GM13976 (cell line): ENCODE results near the gene STRIP1.

Experiments
- DNase-seq: peaks from one replicate; pipeline ENCODE4 v3.0.0; 2012; ENCODE audit warnings: low spot score
- CTCF ChIP-seq: IDR thresholded peaks from 2 replicates; pipeline ENCODE4 v1.5.1; 2012; ENCODE audit warnings: borderline replicate concordance, mild to moderate bottlenecking; ENCODE audit not compliant: insufficient read depth; ENCODE audit errors: extremely low read depth, missing control alignments, control extremely low read depth
- in situ Hi-C: fragments of 300-500 bp; cut with MboI; formaldehyde crosslinking; loops from one replicate; pipeline ENCODE4 v1.12.0; 2022; ENCODE audit warnings: low sequenced_read_pairs, mixed read lengths, inconsistent platforms; ENCODE audit not compliant: unreplicated experiment

STRIP1 gene

GRCh38 chr1:110060034-110060661 is 25.7 kb downstream of the STRIP1 start:
- in situ Hi-C loops: no loop called here
- peak; percentile 84 for DNase-seq
- peak; percentile 88 for TF ChIP-seq CTCF

- in situ Hi-C loops: no loop called here
- no peak for DNase-seq
- no peak for TF ChIP-seq CTCF
These were observed 26.2 kb downstream of the STRIP1 start for GRCh38 chr1:110060662-110061060.

GRCh38 chr1:110061341-110061740 is 26.9 kb downstream of the STRIP1 start:
- no peak for DNase-seq
- in situ Hi-C loops: no loop called here
- TF ChIP-seq CTCF: no peak

- in situ Hi-C loops: no loop called here
- TF ChIP-seq CTCF: no peak
- DNase-seq: no peak
These were observed 28.2 kb downstream of the STRIP1 start for GRCh38 chr1:110062612-110063011.

- no peak for DNase-seq
- TF ChIP-seq CTCF: no peak
- in situ Hi-C loops: no loop called here
These were observed 29.4 kb downstream of the STRIP1 start for GRCh38 chr1:110063781-110064180.

GRCh38 chr1:110064576-110065337 is 30.3 kb downstream of the STRIP1 start:
- DNase-seq: no peak
- no peak for TF ChIP-seq CTCF
- in situ Hi-C loops: no loop called here
